ENCODE data around the gene ACYP1.

ACYP1 gene

GRCh38 chr14:75081660-75082229, 17.9 kb upstream of the ACYP1 start:
- H3K4me3 ChIP-seq (ENCODE audit: low read depth, low read length) = no peak overlapping the region
- TF ChIP-seq MYC (IDR thresholded peaks at IDR 0.05; ENCODE audit: low read depth, low read length) = no peak
- DNase-seq (ENCODE audit: low read depth) = no peak

- no peak overlapping the region for H3K4me3 ChIP-seq (ENCODE audit: low read depth, low read length)
- no peak for DNase-seq (ENCODE audit: low read depth)
- TF ChIP-seq MAX (IDR thresholded peaks at IDR 0.05; ENCODE audit: low read depth, low read length) = no peak
- no peak for TF ChIP-seq MYC (IDR thresholded peaks at IDR 0.05; ENCODE audit: low read depth, low read length)
- TF ChIP-seq CTCF (IDR thresholded peaks at IDR 0.05; ENCODE audit: low read depth, low read length) = no peak
- TF ChIP-seq POLR2A (IDR thresholded peaks at IDR 0.05; ENCODE audit: extremely low read depth, insufficient read length) = no peak
Measured at GRCh38 chr14:75079521-75079920, 15.7 kb upstream of the ACYP1 start.

GRCh38 chr14:75077794-75078193, 14.0 kb upstream of the ACYP1 start:
- no peak for TF ChIP-seq MAX (IDR thresholded peaks at IDR 0.05; ENCODE audit: low read depth, low read length)
- no peak for TF ChIP-seq CTCF (IDR thresholded peaks at IDR 0.05; ENCODE audit: low read depth, low read length)
- no peak for TF ChIP-seq MYC (IDR thresholded peaks at IDR 0.05; ENCODE audit: low read depth, low read length)
- no peak for TF ChIP-seq POLR2A (IDR thresholded peaks at IDR 0.05; ENCODE audit: extremely low read depth, insufficient read length)
- no peak for DNase-seq (ENCODE audit: low read depth)
- no peak overlapping the region for H3K4me3 ChIP-seq (ENCODE audit: low read depth, low read length)

- TF ChIP-seq MAX (IDR thresholded peaks at IDR 0.05; ENCODE audit: low read depth, low read length) = no peak
- no peak for TF ChIP-seq CTCF (IDR thresholded peaks at IDR 0.05; ENCODE audit: low read depth, low read length)
- TF ChIP-seq POLR2A (IDR thresholded peaks at IDR 0.05; ENCODE audit: extremely low read depth, insufficient read length) = no peak
- TF ChIP-seq MYC (IDR thresholded peaks at IDR 0.05; ENCODE audit: low read depth, low read length) = no peak
- no peak overlapping the region for H3K4me3 ChIP-seq (ENCODE audit: low read depth, low read length)
- no peak for DNase-seq (ENCODE audit: low read depth)
Measured at GRCh38 chr14:75070383-75070782, 6.6 kb upstream of the ACYP1 start.

GRCh38 chr14:75069811-75070145, 6.0 kb upstream of the ACYP1 start:
- no peak overlapping the region for H3K4me3 ChIP-seq (ENCODE audit: low read depth, low read length)
- no peak for TF ChIP-seq POLR2A (IDR thresholded peaks at IDR 0.05; ENCODE audit: extremely low read depth, insufficient read length)
- no peak for TF ChIP-seq MAX (IDR thresholded peaks at IDR 0.05; ENCODE audit: low read depth, low read length)
- no peak for TF ChIP-seq MYC (IDR thresholded peaks at IDR 0.05; ENCODE audit: low read depth, low read length)
- no peak for TF ChIP-seq CTCF (IDR thresholded peaks at IDR 0.05; ENCODE audit: low read depth, low read length)
- no peak for DNase-seq (ENCODE audit: low read depth)

- TF ChIP-seq MAX (IDR thresholded peaks at IDR 0.05; ENCODE audit: low read depth, low read length) (no peak), POLR2A (IDR thresholded peaks at IDR 0.05; ENCODE audit: extremely low read depth, insufficient read length) (no peak), MYC (IDR thresholded peaks at IDR 0.05; ENCODE audit: low read depth, low read length) (no peak), CTCF (IDR thresholded peaks at IDR 0.05; ENCODE audit: low read depth, low read length) (no peak)
- DNase-seq (ENCODE audit: low read depth) = peak; percentile 75
- peak within 1 kb of the TSS; percentile 54 for H3K4me3 ChIP-seq (ENCODE audit: low read depth, low read length)
Measured at GRCh38 chr14:75069121-75069810, 5.4 kb upstream of the ACYP1 start, which contains the start of gene ZC2HC1C. Gene ZC2HC1C (plus strand): TSS chr14:75069641. CDS start chr14:75070574, 933 bp downstream.
